Fibroblast of lung (primary cell): Measurements from ENCODE around the gene B9D1.

Source experiments
- EZH2 ChIP-seq: IDR thresholded peaks from 2 replicates; pipeline ENCODE4 v1.5.1; 2012; ENCODE audit warnings: low read length, control low read depth, mild to moderate bottlenecking; ENCODE audit errors: missing control alignments
- TF ChIP-seq, protein P1 (sequence below), 2 donors: IDR thresholded peaks in 1 of 2; conservative IDR thresholded peaks in 1 of 2; 1 replicate in 1 of 2; 2 replicates in 1 of 2; pipeline ENCODE4 v1.5.1; 2011 to 2012; ENCODE audit warnings: low read length in 2 of 2, control low read depth in 1 of 2, inconsistent platforms in 1 of 2, low read depth in 1 of 2, mild to moderate bottlenecking in 1 of 2

DNA sequence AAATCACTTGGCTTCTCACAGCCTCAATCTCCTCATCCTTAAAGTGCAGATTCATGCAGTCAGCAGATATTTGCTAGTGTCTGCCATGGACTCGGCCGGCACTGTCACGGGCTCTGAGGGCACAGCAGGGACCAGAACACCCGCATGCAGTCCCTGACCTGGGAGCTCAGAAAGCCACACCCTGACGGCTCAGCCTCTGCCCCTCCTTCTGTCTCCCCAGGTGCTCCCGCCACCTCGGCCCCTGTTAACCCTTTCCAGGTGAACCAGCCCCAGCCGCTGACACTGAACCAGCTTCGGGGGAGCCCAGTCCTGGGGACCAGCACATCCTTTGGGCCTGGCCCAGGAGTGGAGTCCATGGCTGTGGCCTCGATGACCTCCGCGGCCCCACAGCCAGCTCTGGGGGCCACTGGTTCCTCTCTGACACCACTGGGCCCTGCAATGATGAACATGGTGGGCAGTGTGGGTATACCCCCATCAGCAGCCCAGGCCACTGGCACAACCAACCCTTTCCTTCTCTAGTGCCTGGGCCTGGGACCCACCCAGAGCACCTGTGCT, 28.7 kb downstream of the B9D1 start:
- TF ChIP-seq, protein P1, sequence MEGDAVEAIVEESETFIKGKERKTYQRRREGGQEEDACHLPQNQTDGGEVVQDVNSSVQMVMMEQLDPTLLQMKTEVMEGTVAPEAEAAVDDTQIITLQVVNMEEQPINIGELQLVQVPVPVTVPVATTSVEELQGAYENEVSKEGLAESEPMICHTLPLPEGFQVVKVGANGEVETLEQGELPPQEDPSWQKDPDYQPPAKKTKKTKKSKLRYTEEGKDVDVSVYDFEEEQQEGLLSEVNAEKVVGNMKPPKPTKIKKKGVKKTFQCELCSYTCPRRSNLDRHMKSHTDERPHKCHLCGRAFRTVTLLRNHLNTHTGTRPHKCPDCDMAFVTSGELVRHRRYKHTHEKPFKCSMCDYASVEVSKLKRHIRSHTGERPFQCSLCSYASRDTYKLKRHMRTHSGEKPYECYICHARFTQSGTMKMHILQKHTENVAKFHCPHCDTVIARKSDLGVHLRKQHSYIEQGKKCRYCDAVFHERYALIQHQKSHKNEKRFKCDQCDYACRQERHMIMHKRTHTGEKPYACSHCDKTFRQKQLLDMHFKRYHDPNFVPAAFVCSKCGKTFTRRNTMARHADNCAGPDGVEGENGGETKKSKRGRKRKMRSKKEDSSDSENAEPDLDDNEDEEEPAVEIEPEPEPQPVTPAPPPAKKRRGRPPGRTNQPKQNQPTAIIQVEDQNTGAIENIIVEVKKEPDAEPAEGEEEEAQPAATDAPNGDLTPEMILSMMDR (conservative IDR thresholded peaks at IDR 0.05 in 1 of 2, IDR thresholded peaks at IDR 0.05 in 1 of 2; ENCODE audit: low read depth in 1 of 2, low read length in 2 of 2), result no peak
- TF ChIP-seq EZH2, result no peak
